ENCODE results near the gene RTP3. TPM values are rescaled to one million over a fixed set of nuclear protein-coding genes. Genes with fewer than 3 reads are reported as not detected.
"Not testable (repeated sequence)": the region's sequence is repeated elsewhere in the genome, so short reads cannot be mapped to it uniquely, and the experiment has no call there.

Gene RTP3
- total RNA-seq, 1 donor from 2014 or later, result not detected

DNA sequence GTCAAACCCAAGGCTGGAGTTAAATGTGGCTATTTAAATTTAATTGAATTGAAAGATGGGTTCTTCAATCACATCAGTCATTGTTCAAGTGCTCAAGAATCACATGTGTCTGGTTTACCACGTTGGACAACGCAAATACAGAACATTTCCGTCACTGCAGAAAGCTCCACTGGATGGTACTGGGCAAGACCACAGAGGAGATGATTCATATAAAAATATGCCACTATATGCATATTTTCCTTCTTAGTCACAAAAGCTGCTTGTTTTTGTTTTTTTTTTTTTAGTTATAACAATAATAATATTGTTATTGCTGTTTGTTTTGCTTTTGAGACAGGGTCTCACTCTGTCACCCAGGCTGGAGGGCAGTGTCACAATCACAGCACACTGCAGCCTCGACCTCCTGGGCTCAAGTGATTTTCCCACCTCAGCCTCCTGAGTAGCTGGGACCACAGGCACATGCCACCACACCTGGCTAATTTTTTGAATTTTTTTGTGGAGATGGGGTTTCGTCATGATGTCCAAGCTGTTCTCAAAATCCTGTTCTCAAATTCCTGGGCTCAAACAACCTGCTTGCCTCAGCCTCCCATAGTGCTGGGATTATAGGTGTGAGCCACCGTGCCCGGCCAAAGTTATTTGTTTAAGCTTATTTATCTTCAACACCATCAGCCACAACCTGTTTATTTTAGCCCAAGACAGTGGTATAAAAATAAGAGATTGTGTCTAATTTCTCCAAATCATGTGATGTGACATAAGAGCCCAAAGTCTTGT lies 19.4 kb downstream of the RTP3 start:
- peak; percentile 55 for DNase-seq (ENCODE audit: low read depth, low spot score)

DNA sequence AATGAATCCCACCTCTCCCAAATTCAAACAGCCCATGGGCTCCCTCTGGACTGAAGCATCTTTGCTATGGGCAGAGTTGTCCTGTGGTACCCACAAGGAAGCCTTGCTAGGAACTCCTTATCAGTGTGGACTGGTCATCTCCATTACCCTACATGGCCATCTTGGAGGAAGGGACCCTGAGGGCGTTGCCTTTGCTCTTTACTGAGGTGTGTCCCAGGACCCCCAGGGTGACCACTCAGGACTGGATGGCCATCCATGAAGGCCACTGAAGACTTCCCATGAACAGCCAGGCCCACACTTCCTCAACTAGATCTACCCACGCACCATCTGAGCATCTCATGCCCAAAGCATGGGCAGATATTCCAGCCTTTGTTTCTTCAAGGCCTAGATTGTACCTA lies 20.0 kb downstream of the RTP3 start:
- no peak for DNase-seq (ENCODE audit: low read depth, low spot score)

DNA sequence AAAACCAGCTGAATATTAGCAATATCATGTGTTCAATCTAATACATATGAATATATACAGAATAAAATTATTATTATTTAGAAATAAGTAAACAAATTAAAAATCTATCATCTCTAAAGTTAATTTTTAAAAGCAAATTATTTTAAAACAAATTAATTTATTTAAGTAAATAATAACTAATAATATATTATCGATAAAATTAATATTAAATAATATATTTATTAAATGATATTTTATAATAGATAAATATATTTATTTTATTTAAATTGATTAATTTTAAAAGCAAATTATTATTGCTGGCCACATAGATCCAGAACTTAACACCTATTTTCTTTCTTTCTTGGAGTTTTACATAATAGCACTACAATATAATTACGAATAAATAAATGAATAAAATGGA lies 22.2 kb downstream of the RTP3 start:
- DNase-seq (ENCODE audit: low read depth, low spot score), result no peak

DNA sequence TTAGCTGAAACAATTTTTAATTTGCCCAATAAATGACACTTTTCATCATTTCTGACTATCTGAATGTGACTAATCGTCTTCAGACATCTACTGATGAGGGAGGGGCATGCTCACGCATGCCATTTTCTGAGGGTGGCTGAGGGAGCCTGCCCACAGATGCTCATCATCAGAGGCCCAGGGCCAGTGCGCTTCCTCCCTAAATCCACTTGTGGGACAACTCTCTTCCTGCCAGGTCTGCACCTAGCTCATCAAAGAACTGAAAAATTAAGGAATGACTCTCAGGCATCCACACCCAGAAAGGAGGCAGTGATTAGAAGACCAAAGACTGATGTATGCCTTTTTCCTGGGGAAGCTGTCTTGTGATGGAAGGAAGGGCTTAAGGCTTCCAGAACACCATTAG lies 22.8 kb downstream of the RTP3 start:
- DNase-seq (ENCODE audit: low read depth, low spot score), result no peak

DNA sequence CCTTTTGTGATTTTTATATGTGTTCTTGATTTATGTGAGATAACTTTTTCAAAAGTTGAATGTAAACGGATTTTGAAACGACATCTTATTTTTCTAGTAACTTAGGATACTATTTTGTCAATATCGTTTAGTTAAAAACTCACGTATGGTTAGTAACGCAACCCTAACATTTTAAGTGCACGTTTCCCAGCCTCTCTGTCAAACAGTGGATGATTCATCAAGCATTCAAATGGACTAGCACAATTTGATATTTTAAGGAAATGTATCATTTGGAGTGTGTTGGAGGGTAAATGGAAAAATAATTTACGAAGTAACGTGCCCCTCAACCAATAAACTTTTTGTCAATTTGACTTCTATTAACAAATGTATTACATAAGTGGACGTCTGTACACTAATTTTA lies 23.3 kb downstream of the RTP3 start:
- DNase-seq (ENCODE audit: low read depth, low spot score), result no peak

DNA sequence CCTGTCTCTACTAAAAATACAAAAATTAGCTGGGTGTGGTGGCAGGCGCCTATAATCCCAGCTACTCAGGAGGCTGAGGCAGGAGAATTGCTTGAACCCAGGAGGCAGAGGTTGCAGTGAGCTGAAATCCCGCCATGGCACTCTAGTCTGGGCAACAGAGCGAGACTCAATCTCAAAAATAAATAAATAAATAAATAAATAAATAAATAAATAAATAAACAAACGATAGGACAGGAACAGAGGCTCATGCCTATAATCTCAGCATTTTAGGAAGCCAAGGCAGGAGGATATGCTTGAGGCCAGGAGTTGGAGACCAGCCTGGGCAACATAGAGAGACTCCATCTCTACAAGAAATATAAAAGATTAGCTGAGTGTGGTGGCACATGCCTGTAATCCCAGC lies 24.4 kb downstream of the RTP3 start:
- DNase-seq (ENCODE audit: low read depth, low spot score), result not testable (repeated sequence)

DNA sequence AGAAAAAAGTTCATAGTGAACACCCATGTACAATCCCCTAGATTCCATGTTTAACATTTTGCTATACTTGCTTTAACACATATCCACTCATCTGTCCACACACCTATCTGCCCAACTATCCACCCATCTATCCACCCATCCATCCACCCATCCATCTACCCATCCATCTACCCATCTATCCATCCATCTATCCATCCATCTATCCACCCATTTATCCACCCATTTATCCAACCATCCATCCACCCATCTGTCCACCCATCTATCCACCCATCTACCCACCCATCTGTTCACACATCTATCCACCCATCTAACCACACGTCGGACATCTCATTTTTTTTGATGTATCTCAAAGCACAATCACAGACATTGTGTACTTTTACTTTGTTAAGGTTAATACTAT lies 25.8 kb downstream of the RTP3 start:
- DNase-seq (ENCODE audit: low read depth, low spot score), result no peak

DNA sequence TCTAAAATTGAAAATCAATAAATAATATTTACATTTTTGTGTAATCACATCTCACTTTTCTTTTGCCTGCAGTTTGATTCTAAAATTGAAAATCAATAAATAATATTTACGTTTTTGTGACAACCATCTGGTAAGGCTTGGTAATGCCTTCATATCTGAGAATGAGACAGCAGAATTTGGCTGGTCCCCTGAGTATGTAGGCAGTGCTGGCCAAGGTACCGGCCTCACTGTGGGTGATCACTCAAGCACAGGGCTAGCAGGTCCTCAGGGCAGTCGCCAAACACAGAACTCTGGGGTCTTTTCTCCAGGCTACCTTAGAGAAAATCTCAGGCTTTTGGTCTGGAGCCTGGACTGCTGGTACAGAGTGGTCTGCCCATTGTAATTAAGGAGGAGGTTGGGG lies 26.2 kb downstream of the RTP3 start:
- DNase-seq (ENCODE audit: low read depth, low spot score), result no peak

DNA sequence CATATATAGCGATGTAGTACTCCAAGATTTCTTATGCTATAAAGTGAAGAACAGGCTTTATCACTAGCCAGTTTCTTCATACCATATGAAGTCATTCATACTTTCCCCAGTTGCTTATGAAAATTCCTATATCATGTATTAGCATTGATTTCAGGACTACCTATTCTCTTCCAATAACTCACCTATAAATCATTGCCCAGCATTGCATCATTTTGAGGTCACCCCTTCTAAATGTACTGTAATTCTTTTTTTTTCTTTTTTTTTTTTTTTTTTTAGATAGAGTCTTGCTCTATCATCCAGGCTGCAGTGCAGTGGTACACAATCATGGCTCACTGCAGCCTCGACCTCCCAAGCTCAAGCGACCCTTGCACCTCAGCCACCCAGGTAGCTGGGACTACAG lies 27.1 kb downstream of the RTP3 start:
- no peak for DNase-seq (ENCODE audit: low read depth, low spot score)

DNA sequence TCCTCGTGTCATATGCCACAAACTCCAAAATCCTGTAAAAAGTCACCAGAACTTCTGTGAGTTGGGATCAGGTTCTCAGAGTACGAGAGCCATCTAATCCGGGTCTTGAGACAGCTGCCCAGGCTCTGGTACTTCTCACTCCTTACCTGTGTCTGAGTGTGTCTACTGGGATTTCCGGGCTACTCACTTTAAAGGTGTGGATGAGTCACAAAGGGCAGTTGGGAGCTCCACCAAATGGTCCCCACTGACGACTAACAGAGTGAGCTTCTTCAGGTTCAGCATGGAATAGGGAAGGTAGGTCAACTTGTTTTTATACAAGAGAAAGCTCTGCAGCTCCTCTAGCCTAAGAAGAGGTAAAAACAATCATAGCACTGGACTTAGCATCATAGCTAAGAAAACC lies 29.5 kb downstream of the RTP3 start:
- no peak for DNase-seq (ENCODE audit: low read depth, low spot score)

DNA sequence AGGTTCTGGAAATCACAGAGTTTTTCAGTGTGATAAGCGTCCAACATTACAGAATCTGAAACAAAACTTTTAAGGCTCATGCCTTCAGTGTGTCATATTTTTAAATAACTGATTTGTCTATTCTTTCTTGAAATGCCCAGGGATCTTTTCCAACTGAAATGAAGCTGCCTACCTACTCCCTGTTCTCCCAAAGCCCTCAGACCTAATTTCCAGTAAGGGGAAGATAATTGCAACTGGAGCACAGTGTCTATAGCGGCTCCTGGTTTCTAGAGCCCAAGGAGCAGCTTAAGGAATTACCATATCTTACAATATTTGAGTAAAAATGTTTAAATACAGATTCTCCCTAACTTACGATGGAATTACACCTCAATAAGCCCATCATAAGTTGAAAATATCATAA lies 35.3 kb downstream of the RTP3 start:
- DNase-seq (ENCODE audit: low read depth, low spot score), result no peak

DNA sequence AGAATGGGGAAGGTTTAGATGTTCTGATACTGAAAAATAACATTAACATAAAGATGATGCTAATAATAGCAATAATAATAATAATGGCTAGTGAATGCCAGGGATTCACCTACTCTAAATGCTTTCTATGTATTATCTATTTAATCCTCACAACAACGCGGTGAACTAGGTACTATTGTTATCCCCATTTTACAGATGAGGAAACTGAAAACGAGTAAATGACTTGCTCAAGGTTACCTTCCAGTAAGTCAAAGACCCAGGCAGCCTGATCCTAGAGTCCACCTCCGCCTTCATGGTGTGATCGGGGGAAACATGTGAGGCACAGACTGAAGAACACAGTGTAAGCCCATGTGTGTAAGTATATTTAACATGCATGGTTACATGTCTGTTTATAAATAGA lies 38.0 kb downstream of the RTP3 start:
- DNase-seq (ENCODE audit: low read depth, low spot score), result no peak

DNA sequence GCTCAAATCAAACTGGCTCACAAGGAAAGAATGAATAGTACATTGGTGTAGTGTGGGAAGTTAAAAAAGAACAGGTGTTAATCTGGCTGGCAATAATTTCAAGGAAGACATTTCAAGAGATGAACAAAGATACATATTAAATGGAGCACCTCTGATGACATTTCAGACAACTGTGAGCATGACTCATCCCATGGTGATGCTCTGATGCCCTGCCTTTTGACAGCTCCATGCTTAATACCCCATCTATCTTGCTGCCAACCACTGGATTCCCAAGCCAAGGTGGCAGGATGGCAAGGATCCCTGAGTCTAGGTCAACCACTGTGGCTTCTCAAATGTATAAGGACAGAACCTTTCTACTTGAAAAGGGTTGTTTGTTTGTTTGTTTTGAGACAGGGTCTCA lies 39.0 kb downstream of the RTP3 start:
- DNase-seq (ENCODE audit: low read depth, low spot score), result no peak

DNA sequence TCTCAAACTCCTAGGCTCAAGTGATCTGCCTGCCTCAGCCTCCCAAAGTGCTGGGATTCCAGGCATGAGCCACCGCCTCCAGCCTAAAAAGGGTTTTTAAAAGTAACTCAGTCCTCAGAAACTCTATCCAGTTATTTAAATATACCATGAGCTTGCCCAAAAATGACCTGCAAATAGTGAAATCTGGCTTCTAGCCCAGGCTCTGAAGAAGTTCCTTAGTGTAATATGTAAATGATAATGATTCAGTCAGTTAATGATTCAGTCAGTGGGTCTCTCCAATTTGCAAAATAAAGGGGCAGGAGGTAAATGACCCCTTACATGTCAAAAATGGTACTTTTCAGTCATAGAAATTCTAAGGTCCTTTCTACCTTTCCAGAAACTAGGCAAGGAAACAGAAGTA lies 39.5 kb downstream of the RTP3 start:
- no peak for DNase-seq (ENCODE audit: low read depth, low spot score)

DNA sequence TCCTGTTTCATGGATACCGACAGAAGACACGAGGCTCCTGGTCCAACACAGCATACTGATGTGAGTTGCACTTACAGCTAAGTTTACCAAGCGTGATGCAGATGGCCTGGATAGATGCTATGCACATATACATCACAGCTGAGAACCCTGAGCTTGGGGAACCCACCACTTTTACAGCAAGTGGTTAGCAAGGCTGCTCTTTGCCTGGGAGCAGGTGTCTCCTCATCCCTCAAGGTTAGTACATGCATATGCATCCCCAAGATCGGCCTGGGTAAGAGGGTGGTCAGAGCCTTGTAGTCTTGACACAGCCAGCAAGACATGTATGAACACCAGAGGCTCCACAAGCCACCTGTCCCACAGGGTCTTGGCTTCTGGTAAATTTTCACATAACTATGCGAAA lies 40.0 kb downstream of the RTP3 start:
- DNase-seq (ENCODE audit: low read depth, low spot score), result no peak

DNA sequence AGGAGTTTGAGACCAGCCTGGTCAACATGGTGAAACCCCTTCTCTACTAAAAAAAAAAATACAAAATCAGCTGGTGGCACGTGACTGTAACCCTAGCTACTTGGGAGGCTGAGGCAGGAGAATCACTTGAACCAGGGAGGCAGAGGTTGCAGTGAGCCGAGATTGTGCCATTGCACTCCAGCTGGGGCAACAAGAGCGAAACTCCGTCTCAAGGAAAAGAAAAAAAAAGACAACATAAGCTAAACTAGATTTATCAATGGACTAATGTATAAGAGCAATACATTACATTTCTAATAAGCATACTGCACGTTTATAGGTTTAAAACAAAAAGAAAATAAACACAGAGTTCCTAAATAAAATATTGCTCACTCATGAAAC lies 40.6 kb downstream of the RTP3 start:
- DNase-seq (ENCODE audit: low read depth, low spot score), result not testable (repeated sequence)

DNA sequence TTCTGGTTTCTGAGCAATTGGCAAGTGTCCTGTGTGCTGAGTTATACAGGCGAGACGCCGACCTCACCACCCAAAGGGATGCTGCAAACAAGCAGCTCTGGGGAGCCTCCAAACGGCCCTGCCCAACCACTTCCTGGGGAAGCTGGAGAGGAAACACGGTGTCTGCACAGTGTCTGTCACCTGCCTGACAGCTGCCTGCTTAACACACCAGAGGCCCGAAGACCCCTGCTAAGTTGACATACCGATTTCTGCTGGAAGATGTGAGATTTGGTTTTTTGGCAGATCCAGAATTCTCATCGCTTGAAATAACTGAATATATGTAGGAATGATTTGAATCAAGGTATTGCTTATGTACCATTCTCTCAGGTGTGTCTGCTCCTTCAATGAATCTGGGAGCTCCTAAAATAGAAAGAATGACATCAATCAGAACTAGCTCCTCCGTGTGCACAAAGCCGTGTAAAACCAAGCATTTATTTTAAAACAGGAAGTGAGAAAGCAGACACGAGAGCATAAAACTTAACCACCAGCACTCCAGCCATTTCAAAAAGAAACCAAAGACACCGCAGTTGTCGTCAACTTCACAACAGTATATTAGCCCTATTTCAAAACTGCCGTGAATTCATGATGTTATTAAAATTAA lies 41.1 kb downstream of the RTP3 start:
- DNase-seq (ENCODE audit: low read depth, low spot score), result no peak

DNA sequence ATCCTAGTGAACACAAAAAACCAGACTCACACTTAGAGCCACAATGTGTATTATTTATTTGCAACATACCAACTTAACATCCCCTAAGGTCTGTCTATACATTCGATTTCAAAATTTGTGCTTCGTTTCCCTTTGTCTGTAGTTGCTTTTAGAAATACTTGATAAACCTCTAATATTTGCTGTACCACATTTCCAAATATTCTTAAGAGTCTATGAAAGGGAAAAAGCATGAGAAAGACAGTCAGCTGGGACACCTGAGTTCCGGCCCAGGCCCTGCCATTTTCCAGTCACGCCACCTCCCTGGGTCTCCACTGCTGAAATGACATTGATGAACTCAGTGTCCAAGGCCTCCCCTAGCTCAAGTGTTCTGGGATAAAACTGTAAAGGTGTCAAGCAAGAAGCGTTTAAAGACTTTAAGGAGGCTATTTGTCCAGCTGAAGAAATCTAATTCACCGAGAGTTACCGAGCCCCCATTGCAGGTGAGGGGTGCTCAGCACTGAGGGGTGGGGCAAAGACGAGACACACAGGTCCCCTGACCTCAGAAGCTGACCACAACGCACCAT lies 41.7 kb downstream of the RTP3 start:
- no peak for DNase-seq (ENCODE audit: low read depth, low spot score)

DNA sequence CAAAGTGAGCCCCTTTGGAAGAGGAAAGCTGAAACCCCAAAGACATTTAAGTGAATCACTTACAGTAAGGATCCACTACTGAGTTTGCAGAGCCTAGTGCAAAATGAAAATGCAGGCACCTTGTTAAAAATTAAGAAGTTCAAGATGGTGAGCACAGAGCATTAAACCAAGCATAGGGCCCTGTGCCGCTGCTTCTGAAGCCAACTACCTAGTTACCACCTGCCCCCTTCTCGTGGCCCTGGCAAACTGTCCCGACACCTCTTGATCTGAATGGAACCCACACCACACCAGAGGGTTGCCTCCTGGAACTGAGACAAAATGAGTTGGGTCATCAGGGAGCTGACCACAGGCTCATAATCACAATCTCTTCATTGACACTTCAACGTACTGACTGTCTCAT lies 42.8 kb downstream of the RTP3 start:
- no peak for DNase-seq (ENCODE audit: low read depth, low spot score)

DNA sequence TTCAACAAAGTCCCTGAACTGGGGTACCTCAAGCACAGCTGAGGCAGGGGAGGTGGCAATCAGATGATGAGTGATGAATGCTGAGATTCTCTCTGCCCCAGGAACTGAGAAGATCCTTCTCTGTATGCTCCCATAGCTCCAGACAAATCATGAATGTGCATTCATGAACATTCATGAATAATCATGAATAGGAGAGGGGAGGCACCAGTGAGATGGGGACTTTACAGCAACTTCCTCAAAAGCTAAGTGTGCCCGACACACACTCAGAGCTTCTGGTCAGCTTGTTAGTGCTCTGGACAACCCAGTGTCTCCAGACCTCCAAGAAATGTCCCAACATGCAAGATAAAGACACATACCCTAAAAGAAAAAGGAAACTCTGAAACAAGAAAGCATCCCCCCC lies 44.1 kb downstream of the RTP3 start:
- no peak for DNase-seq (ENCODE audit: low read depth, low spot score)

DNA sequence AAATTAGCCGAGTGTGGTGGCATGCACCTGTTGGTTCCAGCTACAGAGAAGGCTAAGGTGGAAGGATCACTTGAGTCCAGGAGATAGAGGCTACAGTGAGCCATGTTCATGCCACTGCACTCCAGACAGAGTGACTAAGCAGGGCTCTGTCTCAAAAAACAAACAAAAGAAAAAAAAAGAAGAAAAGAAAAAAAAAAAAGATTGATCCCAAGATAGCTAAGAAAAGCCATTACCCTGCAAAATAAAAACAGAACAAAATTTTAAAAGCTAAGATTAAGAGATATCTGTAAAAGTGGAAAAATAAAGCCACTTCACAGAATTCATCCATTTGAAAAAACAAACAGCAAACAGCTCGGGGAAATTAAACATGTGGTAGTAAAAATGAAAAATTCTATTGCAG lies 44.6 kb downstream of the RTP3 start:
- DNase-seq (ENCODE audit: low read depth, low spot score), result no peak

DNA sequence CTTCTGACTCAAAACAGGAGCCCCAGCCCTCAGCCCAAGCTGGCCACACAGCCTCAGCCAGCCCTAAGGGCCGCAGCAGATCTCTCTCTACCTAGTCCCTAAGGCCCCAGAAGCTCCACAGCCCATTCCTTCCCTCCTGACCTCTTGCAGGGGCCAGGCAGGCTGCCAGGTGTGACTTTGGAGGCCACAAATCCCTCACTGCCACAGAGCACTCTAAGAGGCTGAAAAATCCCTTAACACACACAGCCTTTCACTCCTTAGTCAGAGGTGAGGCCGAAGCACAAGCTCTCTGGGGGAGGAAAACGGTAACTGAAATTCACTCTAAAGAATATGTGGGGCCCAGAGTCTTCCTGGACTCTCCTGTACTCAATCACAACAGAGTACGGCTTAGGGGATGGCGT lies 45.0 kb downstream of the RTP3 start:
- no peak for DNase-seq (ENCODE audit: low read depth, low spot score)
